ENCODE measurements around the gene CCDC159. TPM values are rescaled to one million over a fixed set of nuclear protein-coding genes. Genes with fewer than 3 reads are reported as not detected.

Gene CCDC159
- total RNA-seq, 2 donors from 2014 or later = 12.2 to 15.2 TPM

GRCh38 chr19:11356074-11356397 is 9.7 kb downstream of the CCDC159 start:
- Histone ChIP-seq H3K9me3 (ENCODE audit: control insufficient read depth, low read length) (no peaks in the 10 kb centered on the region), H3K9ac (ENCODE audit: extremely low read depth, low read length, poor library complexity, severe bottlenecking) (no peak overlapping the region), H3K27me3 (ENCODE audit: control insufficient read depth, insufficient read depth, low read length, poor library complexity, severe bottlenecking) (peaks cover 10% of the 10 kb centered on the region), H3K4me3 (ENCODE audit: low read length) (peak overlapping the region; percentile 71), H3K4me1 (ENCODE audit: control insufficient read depth, insufficient read depth, low read length) (no peaks in the 10 kb centered on the region), H3K36me3 (ENCODE audit: control insufficient read depth, insufficient read depth, low read length) (no peaks in the 10 kb centered on the region), H3K27ac (ENCODE audit: low read depth, low read length) (no peak overlapping the region)
- peaks cover 4% of the 10 kb centered on the region for H3K4me1 Mint-ChIP-seq
- no peak for DNase-seq
- H3K4me3 Mint-ChIP-seq = peak overlapping the region; percentile 44
- TF ChIP-seq, protein P1, sequence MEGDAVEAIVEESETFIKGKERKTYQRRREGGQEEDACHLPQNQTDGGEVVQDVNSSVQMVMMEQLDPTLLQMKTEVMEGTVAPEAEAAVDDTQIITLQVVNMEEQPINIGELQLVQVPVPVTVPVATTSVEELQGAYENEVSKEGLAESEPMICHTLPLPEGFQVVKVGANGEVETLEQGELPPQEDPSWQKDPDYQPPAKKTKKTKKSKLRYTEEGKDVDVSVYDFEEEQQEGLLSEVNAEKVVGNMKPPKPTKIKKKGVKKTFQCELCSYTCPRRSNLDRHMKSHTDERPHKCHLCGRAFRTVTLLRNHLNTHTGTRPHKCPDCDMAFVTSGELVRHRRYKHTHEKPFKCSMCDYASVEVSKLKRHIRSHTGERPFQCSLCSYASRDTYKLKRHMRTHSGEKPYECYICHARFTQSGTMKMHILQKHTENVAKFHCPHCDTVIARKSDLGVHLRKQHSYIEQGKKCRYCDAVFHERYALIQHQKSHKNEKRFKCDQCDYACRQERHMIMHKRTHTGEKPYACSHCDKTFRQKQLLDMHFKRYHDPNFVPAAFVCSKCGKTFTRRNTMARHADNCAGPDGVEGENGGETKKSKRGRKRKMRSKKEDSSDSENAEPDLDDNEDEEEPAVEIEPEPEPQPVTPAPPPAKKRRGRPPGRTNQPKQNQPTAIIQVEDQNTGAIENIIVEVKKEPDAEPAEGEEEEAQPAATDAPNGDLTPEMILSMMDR (conservative IDR thresholded peaks at IDR 0.05) = no peak
- H3K27me3 Mint-ChIP-seq (ENCODE audit: insufficient read depth) = peaks cover 69% of the 10 kb centered on the region
- WGBS, 2 experiments (ENCODE audit: insufficient coverage in 1 of 2, insufficient read length in 1 of 2) = 63 to 85% methylated on average over 2 to 6 of the region's 6 CpGs
- no peaks in the 10 kb centered on the region for H3K9me3 Mint-ChIP-seq
- H3K27ac Mint-ChIP-seq = no peak overlapping the region
- H3K36me3 Mint-ChIP-seq (ENCODE audit: low read depth) = no peaks in the 10 kb centered on the region

- H3K4me3 Mint-ChIP-seq = no peak overlapping the region
- H3K27me3 Mint-ChIP-seq (ENCODE audit: insufficient read depth) = peaks cover 71% of the 10 kb centered on the region
- no peak for DNase-seq
- H3K27ac ChIP-seq (ENCODE audit: low read depth, low read length) = no peak overlapping the region
- TF ChIP-seq, protein P1 (conservative IDR thresholded peaks at IDR 0.05) = no peak
- WGBS, 2 experiments (ENCODE audit: insufficient coverage in 1 of 2, insufficient read length in 1 of 2) = 87 to 93% methylated on average over 4 to 11 of the region's 11 CpGs
- no peaks in the 10 kb centered on the region for H3K9me3 ChIP-seq (ENCODE audit: control insufficient read depth, low read length)
- H3K4me1 ChIP-seq (ENCODE audit: control insufficient read depth, insufficient read depth, low read length) = no peaks in the 10 kb centered on the region
- no peaks in the 10 kb centered on the region for H3K36me3 Mint-ChIP-seq (ENCODE audit: low read depth)
- H3K27ac Mint-ChIP-seq = no peak overlapping the region
- H3K9ac ChIP-seq (ENCODE audit: extremely low read depth, low read length, poor library complexity, severe bottlenecking) = no peak overlapping the region
- H3K4me3 ChIP-seq (ENCODE audit: low read length) = no peak overlapping the region
- peaks cover 4% of the 10 kb centered on the region for H3K4me1 Mint-ChIP-seq
- H3K9me3 Mint-ChIP-seq = no peaks in the 10 kb centered on the region
- H3K27me3 ChIP-seq (ENCODE audit: control insufficient read depth, insufficient read depth, low read length, poor library complexity, severe bottlenecking) = peaks cover 12% of the 10 kb centered on the region
- H3K36me3 ChIP-seq (ENCODE audit: control insufficient read depth, insufficient read depth, low read length) = no peaks in the 10 kb centered on the region
These were observed 10.6 kb downstream of the CCDC159 start for GRCh38 chr19:11356676-11357550.

DNA sequence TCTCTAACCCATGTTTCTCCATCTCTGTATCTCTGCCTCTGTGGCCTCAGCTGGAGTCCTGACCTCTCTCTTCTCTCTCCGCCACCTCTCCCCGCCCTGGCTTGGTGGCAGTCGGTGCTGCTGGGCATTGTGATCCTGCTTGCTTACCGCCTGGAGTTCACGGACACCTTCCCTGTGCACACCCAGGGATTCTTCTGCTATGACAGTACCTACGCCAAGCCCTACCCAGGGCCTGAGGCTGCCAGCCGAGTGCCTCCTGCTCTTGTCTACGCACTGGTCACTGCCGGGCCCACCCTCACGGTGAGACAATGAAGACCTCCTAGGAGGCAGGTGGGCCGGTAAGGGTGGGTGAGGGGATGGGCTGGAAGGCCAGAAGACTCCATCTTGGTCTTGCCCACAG is 13.1 kb downstream of the CCDC159 start:
- TF ChIP-seq, protein P1 (conservative IDR thresholded peaks at IDR 0.05) = no peak
- Histone ChIP-seq H3K4me1 (ENCODE audit: control insufficient read depth, insufficient read depth, low read length) (no peaks in the 10 kb centered on the region), H3K27ac (ENCODE audit: low read depth, low read length) (no peak overlapping the region), H3K9me3 (ENCODE audit: control insufficient read depth, low read length) (no peaks in the 10 kb centered on the region), H3K9ac (ENCODE audit: extremely low read depth, low read length, poor library complexity, severe bottlenecking) (no peak overlapping the region), H3K4me3 (ENCODE audit: low read length) (no peak overlapping the region), H3K27me3 (ENCODE audit: control insufficient read depth, insufficient read depth, low read length, poor library complexity, severe bottlenecking) (peaks cover 12% of the 10 kb centered on the region), H3K36me3 (ENCODE audit: control insufficient read depth, insufficient read depth, low read length) (no peaks in the 10 kb centered on the region)
- no peak for DNase-seq
- 87 to 90% methylated on average over 6 to 11 of the region's 11 CpGs for WGBS, 2 experiments (ENCODE audit: insufficient coverage in 1 of 2, insufficient read length in 1 of 2)
- Mint-ChIP-seq H3K27me3 (ENCODE audit: insufficient read depth) (peaks cover 62% of the 10 kb centered on the region), H3K4me1 (peaks cover 4% of the 10 kb centered on the region), H3K36me3 (ENCODE audit: low read depth) (no peaks in the 10 kb centered on the region), H3K9me3 (no peaks in the 10 kb centered on the region), H3K4me3 (no peak overlapping the region), H3K27ac (no peak overlapping the region)

All from endodermal cell (in vitro differentiated cells).